NCI-H460 (cell line): Measurements from ENCODE around the gene KCNJ9. TPM values are rescaled to one million over a fixed set of nuclear protein-coding genes. Genes with fewer than 3 reads are reported as not detected.
"Not testable (repeated sequence)": the region's sequence is repeated elsewhere in the genome, so short reads cannot be mapped to it uniquely, and the experiment has no call there.

Source experiments
- DNase-seq: peaks from one replicate; pipeline ENCODE4 v3.0.0-alpha.2; 2016; ENCODE audit warnings: low read depth; ENCODE audit errors: extremely low read depth
- total RNA-seq: library from RNA; depleted of rRNA; stranded (reverse); fragments of >200 nt; shearing (Covaris generic); gene quantifications from 2 replicates; pipeline ENCODE4 v1.2.3, GENCODE V29; 2014

Gene KCNJ9
- total RNA-seq, 1 experiment from 2014 or later, result not detected

- DNase-seq, result no peak
These were observed 20.6 kb downstream of the KCNJ9 start for GRCh38 chr1:160101717-160102522.

GRCh38 chr1:160103658-160104408, 22.5 kb downstream of the KCNJ9 start:
- DNase-seq, result no peak

GRCh38 chr1:160104486-160104885, 23.1 kb downstream of the KCNJ9 start:
- no peak for DNase-seq

GRCh38 chr1:160105155-160105554, 23.8 kb downstream of the KCNJ9 start:
- DNase-seq, result no peak

- no peak for DNase-seq
These were observed 26.2 kb downstream of the KCNJ9 start for GRCh38 chr1:160107512-160107911.

GRCh38 chr1:160108888-160109662, 27.7 kb downstream of the KCNJ9 start:
- DNase-seq, result peak; percentile 74

- no peak for DNase-seq
These were observed 28.3 kb downstream of the KCNJ9 start for GRCh38 chr1:160109686-160110085.

GRCh38 chr1:160111462-160111861, 30.1 kb downstream of the KCNJ9 start:
- not testable (repeated sequence) for DNase-seq

- no peak for DNase-seq
These were observed 31.0 kb downstream of the KCNJ9 start for GRCh38 chr1:160112357-160112756.

- no peak for DNase-seq
These were observed 32.1 kb downstream of the KCNJ9 start for GRCh38 chr1:160113407-160113806.

- no peak for DNase-seq
These were observed 32.7 kb downstream of the KCNJ9 start for GRCh38 chr1:160114085-160114484.

GRCh38 chr1:160115545-160116282, 34.4 kb downstream of the KCNJ9 start, which contains the start of gene ATP1A2:
ATP1A2 (plus strand) TSS chr1:160115759; CDS start chr1:160115862, 103 bp downstream.
- no peak for DNase-seq

GRCh38 chr1:160116283-160117147, 35.2 kb downstream of the KCNJ9 start:
- DNase-seq, result no peak

- no peak for DNase-seq
These were observed 36.0 kb downstream of the KCNJ9 start for GRCh38 chr1:160117300-160117699.

GRCh38 chr1:160117709-160118183, 36.4 kb downstream of the KCNJ9 start:
- no peak for DNase-seq

GRCh38 chr1:160118928-160119327, 37.6 kb downstream of the KCNJ9 start:
- DNase-seq, result no peak

- no peak for DNase-seq
These were observed 39.5 kb downstream of the KCNJ9 start for GRCh38 chr1:160120797-160121196.

GRCh38 chr1:160121388-160121787, 40.0 kb downstream of the KCNJ9 start:
- no peak for DNase-seq

- DNase-seq, result no peak
These were observed 41.7 kb downstream of the KCNJ9 start for GRCh38 chr1:160122978-160123495.
